HG03097 (cell line): ENCODE data around the gene ORAI3.

Source experiments
- ATAC-seq: cut with Tn5 transposase; IDR thresholded peaks from one replicate; pipeline ENCODE4 v1.9.1; 2021; ENCODE audit not compliant: unreplicated experiment, low FRiP score

Gene ORAI3

GRCh38 chr16:30987581-30988190, 38.8 kb downstream of the ORAI3 start:
- no peak for ATAC-seq

GRCh38 chr16:30989469-30990047, 40.7 kb downstream of the ORAI3 start:
- no peak for ATAC-seq

GRCh38 chr16:30990105-30990504, 41.2 kb downstream of the ORAI3 start:
- ATAC-seq = no peak

DNA sequence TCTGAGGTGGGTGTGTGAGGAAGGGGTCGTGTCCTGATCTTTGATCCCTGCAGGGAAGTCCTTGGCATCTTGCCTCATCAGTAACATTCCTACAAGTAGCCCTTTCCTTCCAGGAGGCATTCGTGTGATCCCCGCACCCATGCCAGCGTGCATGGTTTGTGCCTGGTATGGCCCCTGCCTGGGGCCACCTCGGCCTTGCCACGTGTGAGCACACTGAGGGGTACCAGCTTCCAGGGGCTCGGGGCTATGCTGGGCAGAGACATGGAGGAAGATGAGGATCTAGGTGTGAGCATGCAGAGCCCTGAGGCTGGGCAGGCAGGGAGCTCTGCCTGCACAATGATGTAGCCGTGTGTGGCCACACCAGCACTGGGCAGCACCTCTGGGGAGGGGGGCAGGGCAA, 42.2 kb downstream of the ORAI3 start:
- ATAC-seq = no peak

DNA sequence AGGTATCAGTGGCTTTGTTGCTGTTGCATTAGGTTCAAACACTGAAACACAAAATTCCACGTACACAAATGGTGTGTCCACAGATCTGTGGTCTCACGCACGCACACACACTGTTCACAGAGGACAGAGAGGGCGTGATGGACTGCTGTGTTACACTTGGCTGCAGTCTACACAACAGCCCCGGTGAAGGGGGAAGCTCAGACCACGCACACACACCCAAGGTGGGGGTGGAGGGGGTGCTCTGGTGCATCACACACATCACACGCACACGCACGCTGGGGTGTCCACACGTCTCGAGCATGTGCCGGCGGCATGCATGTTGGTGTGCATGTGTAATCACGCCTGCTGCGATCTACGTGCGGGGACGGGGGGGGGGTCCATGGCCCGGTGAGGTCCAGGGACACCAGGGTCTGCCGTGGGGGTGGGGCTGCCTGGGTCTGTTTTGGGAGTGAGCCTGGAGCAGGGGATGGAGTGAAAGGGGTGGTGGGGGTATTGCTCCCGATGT, 43.5 kb downstream of the ORAI3 start:
- ATAC-seq = no peak

- no peak for ATAC-seq
Measured at GRCh38 chr16:30992931-30993816, 44.3 kb downstream of the ORAI3 start.

DNA sequence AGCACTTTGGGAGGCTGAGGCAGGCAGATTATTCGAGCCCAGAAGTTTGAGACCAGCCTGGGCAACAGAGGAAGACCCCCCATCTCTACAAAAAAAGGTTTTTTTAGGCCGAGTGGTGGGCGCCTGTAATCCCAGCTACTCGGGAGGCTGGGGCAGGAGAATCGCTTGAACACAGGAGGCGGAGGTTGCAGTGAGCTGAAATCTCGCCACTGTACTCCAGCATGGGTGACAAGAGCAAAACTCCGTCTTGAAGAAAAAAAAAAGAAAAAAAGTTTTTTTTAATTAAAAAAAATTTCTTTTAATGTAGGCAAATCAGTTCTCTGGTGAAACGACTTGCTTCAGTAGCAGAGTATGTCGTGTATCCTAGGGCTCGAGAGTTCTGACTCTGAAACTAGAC, 47.1 kb downstream of the ORAI3 start:
- no peak for ATAC-seq

DNA sequence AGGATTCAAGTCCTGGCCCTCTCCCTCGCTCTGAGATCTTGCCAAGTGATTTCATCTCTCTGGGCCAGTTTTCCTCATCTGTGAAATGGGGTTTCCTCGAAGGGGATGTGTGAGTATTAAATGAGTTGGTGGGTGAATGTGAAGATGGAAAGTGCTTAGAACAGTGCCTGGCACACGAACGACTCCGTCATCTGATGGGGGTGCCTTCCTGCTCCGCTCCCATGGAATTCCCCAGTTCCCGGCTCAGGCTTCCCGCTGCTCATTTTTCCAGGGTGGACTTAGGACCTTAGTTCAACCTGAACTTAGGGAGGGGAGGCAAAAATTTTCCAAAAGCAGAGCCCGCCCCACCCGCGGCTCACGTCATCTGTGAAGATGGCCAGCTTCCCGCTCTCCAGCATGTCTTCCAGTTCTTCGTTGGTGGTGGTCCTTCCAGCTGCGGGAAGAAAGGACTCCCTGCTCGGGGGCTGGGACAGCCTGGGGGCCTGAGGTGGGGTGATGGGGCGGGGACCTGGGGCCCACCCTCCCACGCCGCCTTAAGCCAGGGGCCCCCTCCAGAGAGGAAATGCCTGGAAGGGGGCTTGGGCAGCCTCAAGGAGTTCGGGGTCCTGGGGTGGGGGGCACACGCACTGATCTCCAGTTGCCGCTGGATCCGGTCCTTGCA, 47.6 kb downstream of the ORAI3 start:
- ATAC-seq = no peak

- ATAC-seq = peak; percentile 73
Measured at GRCh38 chr16:30996985-30997724, 48.3 kb downstream of the ORAI3 start.

DNA sequence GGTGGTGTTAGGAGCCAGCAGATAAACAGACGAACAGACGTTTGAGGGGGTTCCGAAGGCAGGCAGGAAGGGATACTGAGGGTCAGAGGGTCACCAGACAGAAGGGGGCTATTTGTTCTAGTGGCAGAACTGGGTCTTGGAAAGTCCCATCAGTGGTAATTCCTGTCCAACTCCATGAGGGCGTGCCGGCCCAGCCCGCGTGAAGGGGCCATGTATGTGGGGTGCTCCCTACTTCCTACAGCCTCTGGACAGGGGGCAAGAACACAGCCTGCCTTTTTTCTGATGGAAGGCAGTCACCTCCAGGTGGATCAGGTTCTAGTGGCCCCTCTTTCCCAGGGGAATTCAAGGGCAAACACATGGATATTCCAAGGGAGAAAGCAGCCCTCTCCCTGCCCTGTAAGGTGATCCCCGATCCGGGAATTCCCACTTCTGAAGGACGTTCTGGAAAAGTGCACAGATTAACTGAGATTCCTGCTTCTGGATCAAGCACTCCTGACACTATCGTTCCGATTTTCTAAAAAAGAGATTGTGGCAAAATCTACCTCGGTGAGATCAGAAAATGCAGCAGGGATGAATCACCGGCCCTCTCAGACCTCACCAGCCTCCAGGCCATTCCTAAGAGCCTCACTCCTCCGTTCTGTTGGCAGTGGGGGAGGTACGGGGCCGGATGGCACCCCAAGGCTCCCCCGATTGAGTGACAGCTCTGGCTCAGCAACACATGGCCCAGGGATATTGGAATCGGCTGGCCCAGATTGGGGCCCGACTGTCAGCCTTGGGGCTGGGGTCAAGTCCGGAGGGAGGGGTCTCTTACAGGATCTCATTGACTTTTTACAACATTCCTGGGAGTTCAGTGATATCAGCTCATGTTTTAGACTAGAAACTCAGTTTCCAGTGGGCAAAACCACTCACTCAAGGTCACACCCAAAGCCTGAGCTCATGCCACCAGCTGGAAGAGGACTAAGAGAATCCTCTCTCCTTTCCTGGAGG, 49.1 kb downstream of the ORAI3 start:
- no peak for ATAC-seq

GRCh38 chr16:30998852-30999761, 50.2 kb downstream of the ORAI3 start:
- ATAC-seq = no peak

DNA sequence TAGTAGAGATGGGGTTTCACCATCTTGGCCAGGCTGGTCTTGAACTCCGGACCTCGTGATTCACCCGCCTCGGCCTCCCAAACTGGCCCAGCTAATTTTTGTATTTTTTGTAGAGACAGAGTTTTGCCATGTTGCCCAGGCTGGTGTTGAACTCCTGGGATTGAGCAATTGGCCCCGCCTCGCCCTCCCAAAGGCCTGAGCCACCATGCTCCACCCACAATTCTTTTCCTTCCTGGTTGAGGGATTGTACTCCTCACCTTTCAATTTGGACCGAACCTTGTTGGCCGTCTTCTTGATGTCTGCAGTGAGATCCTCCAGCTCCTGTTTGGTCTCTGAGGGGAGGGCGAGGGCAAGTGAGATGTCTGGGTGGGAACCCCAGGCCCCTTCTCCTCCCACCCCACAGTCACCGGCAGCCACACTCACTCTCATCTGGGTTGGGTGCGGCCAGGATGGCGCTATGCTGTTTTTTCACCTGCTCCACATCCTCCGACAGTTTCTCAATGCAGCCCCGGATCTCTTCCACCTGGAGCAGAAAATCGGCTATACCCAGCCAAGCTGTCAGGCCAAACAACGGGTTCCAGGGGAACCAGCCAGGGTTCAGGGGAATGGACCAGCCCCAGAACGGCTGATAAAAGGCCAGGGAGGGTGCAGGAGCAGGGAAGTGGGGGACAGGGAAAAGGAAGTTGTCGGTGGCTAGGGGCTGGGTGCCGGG, 52.0 kb downstream of the ORAI3 start:
- ATAC-seq = no peak

DNA sequence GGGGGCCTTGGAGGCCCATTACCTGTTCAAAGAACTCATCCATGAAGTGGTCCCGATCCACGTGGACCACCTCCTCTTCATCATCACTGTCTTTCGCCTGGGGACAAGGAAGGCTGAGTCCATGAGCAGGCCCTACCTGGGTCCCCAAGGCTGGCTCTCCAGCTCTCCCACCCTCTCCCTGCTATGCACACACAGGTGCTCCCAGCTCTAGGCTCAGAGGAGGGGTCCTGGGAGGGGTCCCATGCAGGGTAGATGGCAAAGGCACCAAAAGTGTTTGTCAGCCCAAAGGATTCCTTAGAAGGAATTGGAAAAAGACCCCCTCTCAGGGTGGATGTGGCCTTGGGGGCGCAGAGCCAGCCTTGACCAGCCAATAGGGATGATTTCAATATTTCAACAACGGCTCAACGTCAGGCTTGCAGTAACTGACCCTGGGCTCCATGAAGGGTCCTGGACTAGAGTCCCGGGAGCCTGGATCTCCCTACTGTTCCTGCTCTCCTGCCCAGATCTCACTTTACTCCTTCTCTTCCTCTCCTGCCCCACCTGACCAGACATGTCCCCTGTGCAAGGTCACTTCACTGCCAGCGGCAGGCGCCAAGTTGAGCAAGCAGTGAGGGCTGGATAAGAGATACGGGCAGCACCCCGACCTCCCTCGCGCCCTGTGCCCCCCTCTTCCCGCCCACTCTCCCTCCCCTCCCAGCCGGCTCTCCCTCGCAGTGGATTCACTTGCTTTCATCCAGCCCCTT, 52.8 kb downstream of the ORAI3 start:
- no peak for ATAC-seq

DNA sequence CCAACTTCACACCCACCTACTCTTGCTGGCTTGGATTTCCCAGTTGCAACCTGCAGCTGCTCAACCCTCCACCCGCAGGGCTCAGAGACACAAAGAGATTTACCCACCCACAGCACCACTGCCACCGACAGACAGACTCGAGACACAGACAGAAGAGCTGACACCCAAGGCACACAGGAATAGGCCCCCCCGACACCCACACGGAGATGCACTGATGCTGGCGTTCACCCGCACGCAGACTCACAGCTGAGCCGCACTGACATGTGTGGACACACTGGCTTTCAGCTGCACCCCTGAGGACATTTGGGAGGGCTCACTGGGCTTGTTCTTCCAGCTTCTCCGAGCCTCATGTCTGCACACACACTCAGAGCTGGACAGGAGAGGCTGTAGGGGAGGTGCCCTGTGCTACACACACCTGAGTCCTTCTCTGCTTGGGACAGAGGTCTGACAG, 53.4 kb downstream of the ORAI3 start:
- no peak for ATAC-seq

- no peak for ATAC-seq
Measured at GRCh38 chr16:31002862-31003341, 54.0 kb downstream of the ORAI3 start.

- no peak for ATAC-seq
Measured at GRCh38 chr16:31003744-31004143, 54.9 kb downstream of the ORAI3 start.
